Fibroblast of pulmonary artery (primary cell): Measurements from ENCODE around the gene SLC38A10.
"Not testable (repeated sequence)": the region's sequence is repeated elsewhere in the genome, so short reads cannot be mapped to it uniquely, and the experiment has no call there.

Source experiments
- DNase-seq: peaks from one replicate; pipeline ENCODE4 v3.0.0-alpha.2; 2010; ENCODE audit warnings: low read depth
- H3K4me3 ChIP-seq: replicated peaks from 2 replicates; pipeline ENCODE4 v1.5.1; 2011; ENCODE audit warnings: low read depth, mild to moderate bottlenecking, control low read depth, low read length, moderate library complexity
- CTCF ChIP-seq: IDR thresholded peaks from 2 replicates; pipeline ENCODE4 v1.5.1; 2011; ENCODE audit warnings: mild to moderate bottlenecking, control low read depth, low read length, inconsistent platforms; ENCODE audit errors: missing control alignments

Gene SLC38A10

GRCh38 chr17:81310949-81311550, 15.9 kb upstream of the SLC38A10 start:
- H3K4me3 ChIP-seq: no peak overlapping the region
- no peak for TF ChIP-seq CTCF

GRCh38 chr17:81309859-81310839, 15.0 kb upstream of the SLC38A10 start:
- no peak for DNase-seq
- TF ChIP-seq CTCF: no peak
- no peak overlapping the region for H3K4me3 ChIP-seq

More at GRCh38 chr17:81310949-81311550, 15.9 kb upstream of the SLC38A10 start:
- no peak for DNase-seq

GRCh38 chr17:81309140-81309858, 14.2 kb upstream of the SLC38A10 start:
- TF ChIP-seq CTCF: peak; percentile 32
- H3K4me3 ChIP-seq: no peak overlapping the region
- DNase-seq: peak; percentile 56

- not testable (repeated sequence) for DNase-seq
Observed at GRCh38 chr17:81308784-81309139, 13.7 kb upstream of the SLC38A10 start.

GRCh38 chr17:81307636-81308560, 12.8 kb upstream of the SLC38A10 start:
- TF ChIP-seq CTCF: no peak
- DNase-seq: no peak
- H3K4me3 ChIP-seq: no peak overlapping the region

More at GRCh38 chr17:81308784-81309139, 13.7 kb upstream of the SLC38A10 start:
- H3K4me3 ChIP-seq: not testable (repeated sequence)

- no peak for TF ChIP-seq CTCF
- no peak overlapping the region for H3K4me3 ChIP-seq
- no peak for DNase-seq
Observed at GRCh38 chr17:81306898-81307510, 11.9 kb upstream of the SLC38A10 start.
